ENCODE data around the gene TP53I13.

GRCh38 chr17:29615048-29615385 is 46.5 kb downstream of the TP53I13 start:
- TF ChIP-seq CTCF (IDR thresholded peaks at IDR 0.05; ENCODE audit: insufficient read depth, low read length), result no peak
- no peak for TF ChIP-seq GABPA (IDR thresholded peaks at IDR 0.05; ENCODE audit: low read depth)
- TF ChIP-seq POLR2AphosphoS5 (IDR thresholded peaks at IDR 0.05; ENCODE audit: low read depth), result no peak
- TF ChIP-seq SPI1 (IDR thresholded peaks at IDR 0.05; ENCODE audit: borderline replicate concordance, low read depth), result no peak

Measured in HL-60 (cell line).